A549 (cell line): ENCODE data around the gene COL16A1. TPM values are rescaled to one million over a fixed set of nuclear protein-coding genes. Genes with fewer than 3 reads are reported as not detected.

Source experiments
- ATAC-seq, 2 experiments: fragments of 200-7000 bp in 1 of 2; fragments of >200 bp in 1 of 2; cut with Nextera tagmentation in 1 of 2; cut with Tn5 transposase in 1 of 2; 3 replicates each; pipeline versions ENCODE4 v1.8.0 to v1.9.1; 2018 to 2020; ENCODE audit warnings: mild to moderate bottlenecking in 1 of 2, moderate library complexity in 1 of 2
- CTCF ChIA-PET: fragments of 300-600 bp; sonication (Branson Sonifier 250); formaldehyde crosslinking; extraction: SDS; loops from one replicate; lab custom pipeline; 2021; ENCODE audit warnings: antibody characterized with exemption, inconsistent platforms; lab: Yijun Ruan, JAX
- POLR2A ChIA-PET: fragments of 350-600 bp; formaldehyde crosslinking; extraction: SDS; loops from one replicate; lab custom pipeline; 2021; ENCODE audit warnings: antibody characterized with exemption, inconsistent platforms; lab: Yijun Ruan, JAX
- DNase-seq, 2 experiments: peaks; one replicate each; pipeline versions ENCODE4 v3.0.0 to v3.0.0-alpha.2; 2011 to 2016; ENCODE audit warnings: low read depth in 1 of 2, low spot score in 1 of 2
- FAIRE-seq: peaks from 2 replicates; lab custom pipeline; 2011; peaks lifted over from hg19 to GRCh38; lab: Jason Lieb, UNC
- H3K27ac ChIP-seq, 2 experiments: fragments of >200 bp; sonication (Bioruptor Twin); formaldehyde crosslinking; 3 replicates each; pipeline ENCODE4 v1.5.1; 2016 to 2017
- H3K4me1 ChIP-seq: fragments of >200 bp; sonication (Bioruptor Twin); formaldehyde crosslinking; 3 replicates; pipeline ENCODE4 v1.6.1; 2016
- H3K4me2 ChIP-seq: fragments of >200 bp; sonication (Bioruptor Twin); formaldehyde crosslinking; 3 replicates; pipeline ENCODE4 v1.6.1; 2016
- H3K4me3 ChIP-seq: fragments of >200 bp; sonication (Bioruptor Twin); formaldehyde crosslinking; 3 replicates; pipeline ENCODE4 v1.5.1; 2016
- H3K9me3 ChIP-seq: fragments of >200 bp; sonication (Bioruptor Twin); formaldehyde crosslinking; 3 replicates; pipeline ENCODE4 v1.6.1; 2016
- CHD2 ChIP-seq: fragments of 150-350 bp; IDR thresholded peaks from 2 replicates; pipeline ENCODE4 v1.6.1; 2014; ENCODE audit warnings: low read length; ENCODE audit not compliant: partially characterized antibody
- EP300 ChIP-seq, 2 experiments: fragments of >200 bp; sonication (Bioruptor Twin); formaldehyde crosslinking; IDR thresholded peaks; 2 replicates in 1 of 2; 3 replicates in 1 of 2; pipeline ENCODE4 v1.6.1; 2016 to 2017
- FOXS1 ChIP-seq: fragments of 250-450 bp; sonication (Bioruptor Pico); IDR thresholded peaks from 2 replicates; pipeline ENCODE4 v1.5.0; 2020; ENCODE audit warnings: mild to moderate bottlenecking, moderate library complexity
- GATA3 ChIP-seq: IDR thresholded peaks from 2 replicates; pipeline ENCODE4 v1.6.1; 2012; ENCODE audit warnings: borderline replicate concordance
- HOXB13 ChIP-seq: fragments of 250-450 bp; sonication (Bioruptor Pico); IDR thresholded peaks from 2 replicates; pipeline ENCODE4 v1.5.0; 2020; ENCODE audit warnings: low read depth, mild to moderate bottlenecking, moderate library complexity
- HOXB5 ChIP-seq: fragments of 250-450 bp; sonication (Bioruptor Pico); IDR thresholded peaks from 2 replicates; pipeline ENCODE4 v1.5.0; 2020; ENCODE audit warnings: mild to moderate bottlenecking, moderate library complexity
- POLR2A ChIP-seq: IDR thresholded peaks from 2 replicates; pipeline ENCODE4 v1.6.1; 2012; ENCODE audit warnings: mild to moderate bottlenecking, low read length
- RAD21 ChIP-seq, 2 experiments: fragments of >200 bp in 1 of 2; sonication (Bioruptor Twin) in 1 of 2; formaldehyde crosslinking in 1 of 2; IDR thresholded peaks in 1 of 2; conservative IDR thresholded peaks in 1 of 2; 2 replicates in 1 of 2; 3 replicates in 1 of 2; pipeline ENCODE4 v1.6.1; 2012 to 2018; ENCODE audit warnings: inconsistent platforms in 1 of 2
- RNF2 ChIP-seq: fragments of 200-600 bp; sonication (generic); IDR thresholded peaks from 2 replicates; pipeline ENCODE4 v1.6.1; 2016; ENCODE audit warnings: low read depth, mild to moderate bottlenecking, antibody characterized with exemption, moderate library complexity, borderline replicate concordance
- SMC3 ChIP-seq: fragments of >200 bp; sonication (Bioruptor Twin); formaldehyde crosslinking; IDR thresholded peaks from 3 replicates; pipeline ENCODE4 v1.6.1; 2018; ENCODE audit warnings: inconsistent platforms
- ZSCAN20 ChIP-seq: fragments of 250-450 bp; sonication (Bioruptor Pico); IDR thresholded peaks from 2 replicates; pipeline ENCODE4 v1.8.0; 2022; ENCODE audit warnings: mild to moderate bottlenecking, moderate library complexity
- WGBS: methylation state at CpG from one replicate; pipeline ENCODE4 v1.1.6; 2017; ENCODE audit errors: missing lambda C conversion rate; 5-methylcytosine and 5-hydroxymethylcytosine counted together
- polyA plus RNA-seq, 4 experiments: library from polyadenylated mRNA; depleted of rRNA in 3 of 4; stranded (reverse); fragments of >200 nt; fragmentation: RNase III in 1 of 4; extraction: RNeasy Plus Mini Kit Qiagen cat#74134 plus additional on column Dnase treatment in 1 of 4; gene quantifications; 2 replicates in 3 of 4; 3 replicates in 1 of 4; pipeline ENCODE4 v1.2.3, GENCODE V29; 2011 to 2017
- TF ChIP-seq, protein P1 (sequence below): IDR thresholded peaks from 2 replicates; pipeline ENCODE4 v1.6.1; 2012
- TF ChIP-seq, protein P2 (sequence below): fragments of 250-450 bp; sonication (Bioruptor Pico); IDR thresholded peaks from 2 replicates; pipeline ENCODE4 v1.5.0; 2020; ENCODE audit warnings: low read depth, mild to moderate bottlenecking, moderate library complexity
- TF ChIP-seq, protein P3 (sequence below): fragments of 250-450 bp; sonication (Bioruptor Pico); IDR thresholded peaks from 2 replicates; pipeline ENCODE4 v1.5.0; 2021; ENCODE audit warnings: mild to moderate bottlenecking, moderate library complexity, borderline replicate concordance
- TF ChIP-seq, protein P4 (sequence below): fragments of >200 bp; sonication (Bioruptor Twin); formaldehyde crosslinking; IDR thresholded peaks from 3 replicates; pipeline ENCODE4 v1.5.1; 2016
- TF ChIP-seq, protein P5 (sequence below): IDR thresholded peaks from 2 replicates; pipeline ENCODE4 v1.6.1; 2012; ENCODE audit warnings: low read depth, borderline replicate concordance

The COL16A1 gene
- polyA plus RNA-seq, 2 of the 4 experiments (the other 2 are of a cell fraction) = 1.4 to 8.1 TPM

DNA sequence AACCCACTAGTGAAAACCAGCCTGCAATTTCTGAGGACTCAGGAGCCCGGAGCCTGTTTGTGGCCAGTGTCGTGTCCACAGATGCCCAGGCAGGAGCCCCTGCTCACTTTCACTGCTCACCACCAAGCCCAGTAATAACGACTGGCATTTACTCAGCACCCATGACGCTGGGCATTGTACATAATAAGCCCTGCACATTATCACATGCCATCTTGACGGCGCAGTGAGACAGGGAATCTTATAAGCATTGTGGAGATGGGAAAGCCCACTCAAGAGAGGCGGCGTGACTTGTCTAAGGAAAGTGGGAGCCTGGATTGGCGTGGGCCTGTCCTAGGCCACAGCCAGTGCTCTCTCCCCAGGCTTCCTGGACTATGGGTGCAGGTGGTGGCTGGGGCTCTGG lies 30.4 kb downstream of the COL16A1 start:
- DNase-seq = no peak
- Histone ChIP-seq H3K4me3 (no peak overlapping the region), H3K9me3 (no peaks in the 10 kb centered on the region), H3K4me1 (peaks cover 15% of the 10 kb centered on the region), H3K27ac (no peak overlapping the region), H3K4me2 (no peak overlapping the region)
- no peak for FAIRE-seq
- TF ChIP-seq, protein P1, sequence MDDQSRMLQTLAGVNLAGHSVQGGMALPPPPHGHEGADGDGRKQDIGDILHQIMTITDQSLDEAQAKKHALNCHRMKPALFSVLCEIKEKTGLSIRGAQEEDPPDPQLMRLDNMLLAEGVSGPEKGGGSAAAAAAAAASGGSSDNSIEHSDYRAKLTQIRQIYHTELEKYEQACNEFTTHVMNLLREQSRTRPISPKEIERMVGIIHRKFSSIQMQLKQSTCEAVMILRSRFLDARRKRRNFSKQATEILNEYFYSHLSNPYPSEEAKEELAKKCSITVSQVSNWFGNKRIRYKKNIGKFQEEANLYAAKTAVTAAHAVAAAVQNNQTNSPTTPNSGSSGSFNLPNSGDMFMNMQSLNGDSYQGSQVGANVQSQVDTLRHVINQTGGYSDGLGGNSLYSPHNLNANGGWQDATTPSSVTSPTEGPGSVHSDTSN = no peak
- TF ChIP-seq, protein P2, sequence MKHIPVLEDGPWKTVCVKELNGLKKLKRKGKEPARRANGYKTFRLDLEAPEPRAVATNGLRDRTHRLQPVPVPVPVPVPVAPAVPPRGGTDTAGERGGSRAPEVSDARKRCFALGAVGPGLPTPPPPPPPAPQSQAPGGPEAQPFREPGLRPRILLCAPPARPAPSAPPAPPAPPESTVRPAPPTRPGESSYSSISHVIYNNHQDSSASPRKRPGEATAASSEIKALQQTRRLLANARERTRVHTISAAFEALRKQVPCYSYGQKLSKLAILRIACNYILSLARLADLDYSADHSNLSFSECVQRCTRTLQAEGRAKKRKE (CRISPR knock-in tag) = no peak
- TF ChIP-seq HOXB5 (CRISPR knock-in tag) = no peak
- TF ChIP-seq SMC3 = no peak
- no peak for TF ChIP-seq RAD21 (conservative IDR thresholded peaks at IDR 0.05 in 1 of 2, IDR thresholded peaks at IDR 0.05 in 1 of 2)
- no peak for TF ChIP-seq CHD2
- 89% methylated on average over 9 of the region's 9 CpGs for WGBS
- CTCF ChIA-PET = interaction anchor here (0.7 to 2.1 kb wide), 3 partner anchors 19 to 116 kb away, joined by 3 to 7 read pairs (median 4); no protein-coding TSS in a partner anchor
- POLR2A ChIA-PET = no interaction called here
- ATAC-seq = no peak

DNA sequence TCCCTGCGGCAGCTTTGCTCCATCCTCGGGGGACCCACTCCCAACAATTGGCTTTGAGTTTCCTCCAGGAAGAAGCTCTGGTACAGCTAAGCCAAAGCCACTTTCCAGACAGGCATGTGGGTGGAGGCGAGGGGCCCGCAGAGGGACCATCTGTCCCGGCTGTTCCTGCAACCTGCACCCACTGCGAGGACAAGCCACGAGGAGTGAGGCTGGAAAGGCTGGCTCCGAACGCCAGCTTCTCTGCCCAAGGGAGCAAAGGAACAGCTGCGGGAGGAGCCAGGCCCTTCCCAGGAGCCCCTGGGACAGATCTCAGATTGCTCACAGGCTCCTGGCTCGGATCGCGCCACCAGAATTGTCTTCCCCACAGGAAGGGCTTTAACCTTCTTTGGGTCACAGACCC lies 30.8 kb downstream of the COL16A1 start:
- no peak overlapping the region for H3K4me3 ChIP-seq
- DNase-seq = no peak
- CTCF ChIA-PET = interaction anchor here (0.7 to 2.1 kb wide), 2 partner anchors 43 to 116 kb away, joined by 4 to 7 read pairs; no protein-coding TSS in a partner anchor
- WGBS = 83% methylated on average over 4 of the region's 13 CpGs
- no peak for FAIRE-seq
- no peaks in the 10 kb centered on the region for H3K9me3 ChIP-seq
- POLR2A ChIA-PET = no interaction called here
- no peak overlapping the region for H3K27ac ChIP-seq
- H3K4me1 ChIP-seq = peaks cover 15% of the 10 kb centered on the region
- ATAC-seq = no peak
- TF ChIP-seq HOXB13 (CRISPR knock-in tag) (no peak), EP300 (IDR thresholded peaks at IDR 0.05) (no peak), POLR2A (no peak), SMC3 (no peak), ZSCAN20 (CRISPR knock-in tag) (no peak), RNF2 (no peak), RAD21 (conservative IDR thresholded peaks at IDR 0.05 in 1 of 2, IDR thresholded peaks at IDR 0.05 in 1 of 2) (no peak), FOXS1 (CRISPR knock-in tag) (no peak), GATA3 (no peak)
- TF ChIP-seq, protein P3, sequence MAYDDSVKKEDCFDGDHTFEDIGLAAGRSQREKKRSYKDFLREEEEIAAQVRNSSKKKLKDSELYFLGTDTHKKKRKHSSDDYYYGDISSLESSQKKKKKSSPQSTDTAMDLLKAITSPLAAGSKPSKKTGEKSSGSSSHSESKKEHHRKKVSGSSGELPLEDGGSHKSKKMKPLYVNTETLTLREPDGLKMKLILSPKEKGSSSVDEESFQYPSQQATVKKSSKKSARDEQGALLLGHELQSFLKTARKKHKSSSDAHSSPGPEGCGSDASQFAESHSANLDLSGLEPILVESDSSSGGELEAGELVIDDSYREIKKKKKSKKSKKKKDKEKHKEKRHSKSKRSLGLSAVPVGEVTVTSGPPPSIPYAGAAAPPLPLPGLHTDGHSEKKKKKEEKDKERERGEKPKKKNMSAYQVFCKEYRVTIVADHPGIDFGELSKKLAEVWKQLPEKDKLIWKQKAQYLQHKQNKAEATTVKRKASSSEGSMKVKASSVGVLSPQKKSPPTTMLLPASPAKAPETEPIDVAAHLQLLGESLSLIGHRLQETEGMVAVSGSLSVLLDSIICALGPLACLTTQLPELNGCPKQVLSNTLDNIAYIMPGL (CRISPR knock-in tag) = no peak
- TF ChIP-seq, protein P4, sequence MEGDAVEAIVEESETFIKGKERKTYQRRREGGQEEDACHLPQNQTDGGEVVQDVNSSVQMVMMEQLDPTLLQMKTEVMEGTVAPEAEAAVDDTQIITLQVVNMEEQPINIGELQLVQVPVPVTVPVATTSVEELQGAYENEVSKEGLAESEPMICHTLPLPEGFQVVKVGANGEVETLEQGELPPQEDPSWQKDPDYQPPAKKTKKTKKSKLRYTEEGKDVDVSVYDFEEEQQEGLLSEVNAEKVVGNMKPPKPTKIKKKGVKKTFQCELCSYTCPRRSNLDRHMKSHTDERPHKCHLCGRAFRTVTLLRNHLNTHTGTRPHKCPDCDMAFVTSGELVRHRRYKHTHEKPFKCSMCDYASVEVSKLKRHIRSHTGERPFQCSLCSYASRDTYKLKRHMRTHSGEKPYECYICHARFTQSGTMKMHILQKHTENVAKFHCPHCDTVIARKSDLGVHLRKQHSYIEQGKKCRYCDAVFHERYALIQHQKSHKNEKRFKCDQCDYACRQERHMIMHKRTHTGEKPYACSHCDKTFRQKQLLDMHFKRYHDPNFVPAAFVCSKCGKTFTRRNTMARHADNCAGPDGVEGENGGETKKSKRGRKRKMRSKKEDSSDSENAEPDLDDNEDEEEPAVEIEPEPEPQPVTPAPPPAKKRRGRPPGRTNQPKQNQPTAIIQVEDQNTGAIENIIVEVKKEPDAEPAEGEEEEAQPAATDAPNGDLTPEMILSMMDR = no peak
- TF ChIP-seq, protein P5, sequence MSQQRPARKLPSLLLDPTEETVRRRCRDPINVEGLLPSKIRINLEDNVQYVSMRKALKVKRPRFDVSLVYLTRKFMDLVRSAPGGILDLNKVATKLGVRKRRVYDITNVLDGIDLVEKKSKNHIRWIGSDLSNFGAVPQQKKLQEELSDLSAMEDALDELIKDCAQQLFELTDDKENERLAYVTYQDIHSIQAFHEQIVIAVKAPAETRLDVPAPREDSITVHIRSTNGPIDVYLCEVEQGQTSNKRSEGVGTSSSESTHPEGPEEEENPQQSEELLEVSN = no peak
- H3K4me2 ChIP-seq = no peak overlapping the region
